Neural cell (in vitro differentiated cells): ENCODE results near the gene POLE4. TPM values are rescaled to one million over a fixed set of nuclear protein-coding genes. Genes with fewer than 3 reads are reported as not detected.

Experiments
- H2AFZ ChIP-seq: fragments of 200-600, 300-800 bp; sonication (generic), shearing (Covaris generic); 2 replicates; pipeline ENCODE4 v1.6.0; 2014; ENCODE audit warnings: low read depth, mild to moderate bottlenecking, antibody characterized with exemption, low read length, moderate library complexity
- H3F3A ChIP-seq: fragments of 200-600 bp; shearing (Covaris generic); 2 replicates; pipeline ENCODE4 v1.6.1; 2016; ENCODE audit warnings: mild to moderate bottlenecking, moderate library complexity, mixed read lengths, antibody characterized with exemption, low read length; ENCODE audit not compliant: insufficient read depth, poor library complexity, severe bottlenecking
- H3K27ac ChIP-seq: fragments of 200-600, 300-800 bp; sonication (generic), shearing (Covaris generic); 2 replicates; pipeline ENCODE4 v1.5.1; 2014; ENCODE audit warnings: mild to moderate bottlenecking, low read length, moderate library complexity
- H3K27me3 ChIP-seq: fragments of 300-800, 200-600 bp; sonication (generic), shearing (Covaris generic); 2 replicates; pipeline ENCODE4 v1.6.0; 2014; ENCODE audit warnings: mild to moderate bottlenecking, low read depth, low read length, moderate library complexity; ENCODE audit not compliant: insufficient read depth
- H3K36me3 ChIP-seq: fragments of 300-800, 200-600 bp; sonication (generic), shearing (Covaris generic); 2 replicates; pipeline ENCODE4 v1.5.1; 2014; ENCODE audit warnings: mild to moderate bottlenecking, antibody characterized with exemption, low read length, moderate library complexity; ENCODE audit not compliant: insufficient read depth
- H3K4me2 ChIP-seq: fragments of 300-800, 200-600 bp; sonication (generic), shearing (Covaris generic); 2 replicates; pipeline ENCODE4 v1.6.0; 2014; ENCODE audit warnings: mild to moderate bottlenecking, low read length
- H3K4me3 ChIP-seq: fragments of 300-800, 200-600 bp; sonication (generic), shearing (Covaris generic); 2 replicates; pipeline ENCODE4 v1.5.1; 2014; ENCODE audit warnings: mild to moderate bottlenecking, low read length, moderate library complexity
- H3K79me2 ChIP-seq: fragments of 200-600 bp; shearing (Covaris generic); replicated peaks from 2 replicates; pipeline ENCODE4 v1.6.0; 2014; ENCODE audit warnings: mild to moderate bottlenecking, low read length, moderate library complexity; ENCODE audit not compliant: insufficient read depth
- H3K9ac ChIP-seq: fragments of 300-800, 200-600 bp; sonication (generic), shearing (Covaris generic); 2 replicates; pipeline ENCODE4 v1.6.1; 2016; ENCODE audit warnings: mild to moderate bottlenecking, low read length, mixed read lengths
- H3K9me2 ChIP-seq: fragments of 200-600 bp; shearing (Covaris generic); 2 replicates; pipeline ENCODE4 v1.6.1; 2016; ENCODE audit warnings: mild to moderate bottlenecking, low read length, mixed read lengths; ENCODE audit not compliant: insufficient read depth
- H3K9me3 ChIP-seq: fragments of 200-600, 300-800 bp; sonication (generic), shearing (Covaris generic); 2 replicates; pipeline ENCODE4 v1.6.1; 2016; ENCODE audit warnings: mild to moderate bottlenecking, mixed run types, low read length, moderate library complexity, mixed read lengths
- H4K20me1 ChIP-seq: fragments of 200-600 bp; shearing (Covaris generic); 2 replicates; pipeline ENCODE4 v1.6.1; 2016; ENCODE audit warnings: mild to moderate bottlenecking, mixed run types; ENCODE audit not compliant: insufficient read depth
- CTCF ChIP-seq: fragments of 450-650 bp; IDR thresholded peaks from 2 replicates; pipeline ENCODE4 v1.5.1; 2014; ENCODE audit warnings: antibody characterized with exemption, mild to moderate bottlenecking, moderate library complexity; ENCODE audit not compliant: poor library complexity, severe bottlenecking
- EP300 ChIP-seq: fragments of 450-650 bp; conservative IDR thresholded peaks from 2 replicates; pipeline ENCODE4 v1.6.1; 2014; ENCODE audit warnings: antibody characterized with exemption, mild to moderate bottlenecking, moderate library complexity; ENCODE audit not compliant: poor library complexity, severe bottlenecking
- EZH2 ChIP-seq: fragments of 200-600, 300-800 bp; shearing (Covaris generic), sonication (generic); IDR thresholded peaks from 2 replicates; pipeline ENCODE4 v1.6.1; 2014; ENCODE audit warnings: antibody characterized with exemption, low read length, borderline replicate concordance, mild to moderate bottlenecking; ENCODE audit not compliant: insufficient read depth, poor library complexity, severe bottlenecking
- MXI1 ChIP-seq: fragments of 450-650 bp; conservative IDR thresholded peaks from 2 replicates; pipeline ENCODE4 v1.6.1; 2014; ENCODE audit warnings: antibody characterized with exemption, mild to moderate bottlenecking; ENCODE audit not compliant: poor library complexity, severe bottlenecking
- POLR2AphosphoS5 ChIP-seq: IDR thresholded peaks from 2 replicates; pipeline ENCODE4 v1.6.1; 2012
- polyA plus RNA-seq: library from polyadenylated mRNA; depleted of rRNA; stranded (reverse); fragments of >200 nt; gene quantifications from 2 replicates; pipeline ENCODE4 v1.2.3, GENCODE V29; 2014

POLE4 gene
- polyA plus RNA-seq, 1 donor from 2014 or later: 35.9 TPM

GRCh38 chr2:74983631-74984392 lies 25.4 kb downstream of the POLE4 start:
- H3K27ac ChIP-seq: no peak overlapping the region
- no peak overlapping the region for H3K4me2 ChIP-seq
- no peak overlapping the region for H3K9ac ChIP-seq
- no peak overlapping the region for H2AFZ ChIP-seq
- TF ChIP-seq CTCF: no peak
- peak; percentile 93 for TF ChIP-seq EP300
- peak; percentile 95 for TF ChIP-seq POLR2AphosphoS5
- H3K4me3 ChIP-seq: no peak overlapping the region
- no peaks in the 10 kb centered on the region for H3K9me3 ChIP-seq
- H3F3A ChIP-seq: no peaks in the 10 kb centered on the region
- H3K9me2 ChIP-seq: no peaks in the 10 kb centered on the region
- no peaks in the 10 kb centered on the region for H4K20me1 ChIP-seq
- H3K79me2 ChIP-seq: no peaks in the 10 kb centered on the region
- H3K36me3 ChIP-seq: no peaks in the 10 kb centered on the region
- no peaks in the 10 kb centered on the region for H3K27me3 ChIP-seq

GRCh38 chr2:74984947-74985637 lies 26.6 kb downstream of the POLE4 start:
- Histone ChIP-seq H3K36me3 (no peaks in the 10 kb centered on the region), H3K4me2 (no peak overlapping the region), H3K27me3 (no peaks in the 10 kb centered on the region), H2AFZ (no peak overlapping the region), H3F3A (no peaks in the 10 kb centered on the region), H3K9me3 (no peaks in the 10 kb centered on the region), H3K9ac (no peak overlapping the region), H3K27ac (no peak overlapping the region), H4K20me1 (no peaks in the 10 kb centered on the region), H3K79me2 (no peaks in the 10 kb centered on the region), H3K4me3 (no peak overlapping the region), H3K9me2 (no peaks in the 10 kb centered on the region)
- no peak for TF ChIP-seq EP300

GRCh38 chr2:74985978-74986609 lies 27.7 kb downstream of the POLE4 start:
- H4K20me1 ChIP-seq: no peaks in the 10 kb centered on the region
- TF ChIP-seq EZH2: no peak
- TF ChIP-seq MXI1: no peak
- no peaks in the 10 kb centered on the region for H3F3A ChIP-seq
- no peaks in the 10 kb centered on the region for H3K79me2 ChIP-seq
- H3K9ac ChIP-seq: no peak overlapping the region
- no peak overlapping the region for H3K4me2 ChIP-seq
- no peak overlapping the region for H3K27ac ChIP-seq
- no peak overlapping the region for H3K4me3 ChIP-seq
- no peak overlapping the region for H2AFZ ChIP-seq
- H3K36me3 ChIP-seq: no peaks in the 10 kb centered on the region
- no peaks in the 10 kb centered on the region for H3K9me3 ChIP-seq
- H3K9me2 ChIP-seq: no peaks in the 10 kb centered on the region
- no peaks in the 10 kb centered on the region for H3K27me3 ChIP-seq
